ENCODE results near the gene IGFL4. TPM values are rescaled to one million over a fixed set of nuclear protein-coding genes. Genes with fewer than 3 reads are reported as not detected.

The IGFL4 gene
- total RNA-seq, 2 experiments from 2014 or later = not detected

DNA sequence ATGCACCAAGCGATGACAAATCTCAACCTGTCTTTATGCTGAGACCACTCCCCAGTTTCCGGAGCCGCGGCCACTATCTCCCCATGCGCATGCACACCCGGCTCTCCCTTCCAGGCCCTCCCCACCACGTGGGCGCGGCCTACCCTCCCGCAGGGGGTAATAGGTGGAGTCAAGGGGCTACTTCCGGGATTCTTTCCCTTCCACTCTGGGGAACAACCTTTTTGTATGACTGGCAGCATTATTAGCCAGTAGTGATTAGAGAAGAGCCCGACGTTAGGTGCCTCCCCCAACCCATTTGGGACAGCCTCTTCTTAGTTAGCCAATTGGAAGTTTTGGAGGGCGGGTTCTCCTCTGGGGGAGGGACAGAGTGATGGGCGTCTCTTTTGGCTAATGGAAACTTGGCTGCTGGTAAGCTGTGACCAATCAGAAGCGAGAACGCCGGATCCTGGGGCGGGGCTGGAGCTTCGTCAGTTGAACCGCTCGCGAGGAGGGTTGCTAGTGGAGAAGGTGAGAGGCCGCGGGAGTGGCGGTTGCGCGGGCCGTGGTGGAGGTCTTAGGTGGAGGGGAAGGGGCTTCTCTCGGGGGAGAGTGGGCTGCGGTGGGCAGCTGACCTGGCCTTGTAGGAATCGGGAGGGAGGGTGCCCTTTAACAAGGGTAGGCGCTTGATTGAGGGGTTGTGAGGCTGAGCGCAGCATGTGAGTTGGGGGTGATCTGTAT lies 45.6 kb downstream of the IGFL4 start, which contains the start of gene CCDC61:
Gene CCDC61, plus strand, starts transcription at position 470 of the 717 bp plus-strand sequence. CDS start 7,552 bp downstream, outside the sequence.
- peaks cover 10% of the 10 kb centered on the region for H3K27me3 Mint-ChIP-seq
- no peak within 1 kb of the TSS for H3K4me3 Mint-ChIP-seq
- DNase-seq = peak; percentile 97
- H3K4me1 Mint-ChIP-seq = peaks cover 16% of the 10 kb centered on the region
- CTCF ChIA-PET = interaction anchor here (0.8 to 0.9 kb wide), 2 partner anchors 10 to 14 kb away, joined by 3 read pairs; no protein-coding TSS in a partner anchor
- H3K36me3 Mint-ChIP-seq (ENCODE audit: low read depth) = peaks cover 9% of the 10 kb centered on the region
- POLR2A ChIA-PET = interaction anchor here (0.6 to 2.0 kb wide), 3 partner anchors 28 to 93 kb away, joined by 3 to 4 read pairs (median 4); partner anchors contain the start of gene MYPOP
- H3K27ac Mint-ChIP-seq = no peak within 1 kb of the TSS
- H3K9me3 Mint-ChIP-seq = no peaks in the 10 kb centered on the region

DNA sequence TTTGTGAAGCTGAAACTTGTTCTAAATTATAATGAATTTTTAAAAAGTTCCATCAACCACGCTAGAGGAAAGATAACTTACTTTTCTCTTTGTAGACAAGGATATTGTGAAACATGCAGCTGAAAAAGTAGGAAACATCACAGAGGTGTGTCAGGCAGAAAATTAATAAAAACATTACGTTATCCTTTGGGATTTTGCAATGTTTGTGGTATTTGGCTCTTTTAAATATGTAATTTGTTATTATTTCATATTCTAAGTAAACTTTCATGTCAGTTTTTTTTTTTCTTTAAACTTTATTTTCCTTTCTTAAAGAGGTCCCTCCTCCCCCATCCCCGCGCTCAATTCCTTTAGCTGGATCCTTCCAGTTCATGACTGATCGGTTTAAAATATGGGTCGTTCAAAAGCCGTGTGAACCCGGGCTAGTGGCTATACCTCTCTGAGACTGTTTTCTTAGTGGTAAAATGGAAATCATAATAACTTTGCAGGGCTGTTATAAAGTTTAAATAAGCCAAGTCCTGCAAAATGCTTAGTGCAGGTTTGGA lies 46.3 kb downstream of the IGFL4 start:
- DNase-seq = no peak
- no peak overlapping the region for H3K4me3 Mint-ChIP-seq
- ChIA-PET CTCF (interaction anchor here (0.8 kb wide), 1 partner anchor 15 kb away, joined by 3 read pairs; no protein-coding TSS in a partner anchor), POLR2A (interaction anchor here (0.6 to 2.0 kb wide), 2 partner anchors 27 to 92 kb away, joined by 4 read pairs; partner anchors contain the start of gene MYPOP)
- no peak overlapping the region for H3K27ac Mint-ChIP-seq
- no peaks in the 10 kb centered on the region for H3K9me3 Mint-ChIP-seq
- peaks cover 11% of the 10 kb centered on the region for H3K27me3 Mint-ChIP-seq
- peaks cover 9% of the 10 kb centered on the region for H3K36me3 Mint-ChIP-seq (ENCODE audit: low read depth)
- H3K4me1 Mint-ChIP-seq = peaks cover 9% of the 10 kb centered on the region

DNA sequence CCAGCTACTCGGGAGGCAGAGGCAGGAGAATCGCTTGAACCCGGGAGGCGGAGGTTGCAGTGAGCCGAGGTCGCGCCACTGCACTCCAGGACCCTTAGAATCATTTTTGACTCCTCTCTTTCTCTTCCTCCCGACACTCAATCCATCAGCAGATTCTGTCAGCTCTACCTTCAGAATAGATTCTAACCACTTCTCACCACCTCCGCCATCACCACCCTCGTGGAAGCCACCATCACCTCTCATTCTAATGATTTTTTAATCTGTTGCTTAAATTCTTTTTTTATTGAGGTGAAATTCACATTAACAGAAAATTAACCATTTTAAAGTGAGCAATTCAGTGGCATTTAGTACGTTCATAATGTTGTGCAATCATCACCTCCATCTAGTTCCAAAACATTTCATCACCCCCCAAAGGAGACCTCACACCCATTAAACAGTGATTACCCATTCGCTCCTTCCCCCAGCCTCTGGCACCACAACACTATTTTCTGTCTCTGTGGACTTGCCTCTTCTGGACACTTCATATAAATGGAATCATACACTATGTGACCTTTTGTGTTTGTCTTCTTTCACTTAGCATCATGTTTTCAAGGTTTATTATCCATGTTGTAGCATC lies 50.6 kb downstream of the IGFL4 start:
- Mint-ChIP-seq H3K27me3 (peaks cover 20% of the 10 kb centered on the region), H3K36me3 (ENCODE audit: low read depth) (no peaks in the 10 kb centered on the region), H3K27ac (no peak overlapping the region), H3K9me3 (no peaks in the 10 kb centered on the region), H3K4me1 (peaks cover 4% of the 10 kb centered on the region), H3K4me3 (no peak overlapping the region)
- no peak for DNase-seq
- ChIA-PET CTCF (no interaction called here), POLR2A (no interaction called here)

Small RNAs within 50 kb of the gene (microRNA-seq; reads per million reads assigned to microRNA genes)
- 152 reads per million, percentile 74 among the genes with 10 or more reads in this experiment for gene MIR769 (ENCODE audit: borderline microRNAs expressed, borderline replicate concordance)

Other genes with a start within 250 kb of the IGFL4 start
- 10 to 100 TPM; 35.0 to 37.8 TPM for gene DMWD, start 248.2 kb downstream of the IGFL4 start, total RNA-seq
- gene RSPH6A, start 225.7 kb downstream of the IGFL4 start, total RNA-seq = under 1 TPM; 0.42 to 0.57 TPM
- 10 to 100 TPM; 91.0 to 98.0 TPM for gene SYMPK, start 177.9 kb downstream of the IGFL4 start, total RNA-seq
- gene FOXA3, start 176.7 kb downstream of the IGFL4 start, total RNA-seq = not detected
- gene IRF2BP1, start 154.9 kb downstream of the IGFL4 start, total RNA-seq = 10 to 100 TPM; 17.5 to 19.1 TPM
- gene MYPOP, start 138.4 kb downstream of the IGFL4 start, total RNA-seq = 10 to 100 TPM in 1 of 2 experiments, 1 to 10 TPM in 1; 9.7 to 11.4 TPM
- not detected for gene NANOS2, start 126.2 kb downstream of the IGFL4 start, total RNA-seq
- under 1 TPM; 0.04 to 0.10 TPM for gene NOVA2, start 67.1 kb downstream of the IGFL4 start, total RNA-seq
- 10 to 100 TPM; 26.5 to 27.0 TPM for gene CCDC61, start 45.5 kb downstream of the IGFL4 start, total RNA-seq
- not detected for gene PGLYRP1, start 17.9 kb downstream of the IGFL4 start, total RNA-seq
- gene IGFL3, start 83.7 kb upstream of the IGFL4 start, total RNA-seq = not detected
- gene IGFL2, start 107.2 kb upstream of the IGFL4 start, total RNA-seq = not detected
- gene IGFL1, start 188.7 kb upstream of the IGFL4 start, total RNA-seq = not detected

All from activated CD4-positive, alpha-beta T cell treated with anti-CD3 and anti-CD28 coated beads, Interleukin-2, amount 10 ng/mL, durations not matched to agents 7 days and 5 days (primary cell).